Astrocyte of the cerebellum (primary cell): ENCODE results near the gene TEK.
A peak's percentile ranks its signal among the peaks of the same experiment; 100 is the strongest.

Experiments
- DNase-seq: peaks from one replicate; pipeline ENCODE4 v3.0.0-alpha.2; 2011; ENCODE audit warnings: low read depth
- H3K4me3 ChIP-seq: 2 replicates; pipeline ENCODE4 v1.5.1; 2011; ENCODE audit warnings: mild to moderate bottlenecking, low read depth, low read length, moderate library complexity
- in situ Hi-C: cut with HindIII; loops from 2 replicates; pipeline ENCODE4 v1.10.0; 2017; ENCODE audit warnings: low sequenced_read_pairs
- TF ChIP-seq, protein P1 (sequence below): IDR thresholded peaks from 2 replicates; pipeline ENCODE4 v1.5.1; 2012; ENCODE audit warnings: low read length, low read depth, moderate library complexity, mild to moderate bottlenecking; ENCODE audit errors: missing control alignments

Gene TEK

GRCh38 chr9:27133817-27134216 is 24.8 kb downstream of the TEK start:
- in situ Hi-C loops = no loop called here
- no peak for DNase-seq
- H3K4me3 ChIP-seq = no peak overlapping the region
- TF ChIP-seq, protein P1, sequence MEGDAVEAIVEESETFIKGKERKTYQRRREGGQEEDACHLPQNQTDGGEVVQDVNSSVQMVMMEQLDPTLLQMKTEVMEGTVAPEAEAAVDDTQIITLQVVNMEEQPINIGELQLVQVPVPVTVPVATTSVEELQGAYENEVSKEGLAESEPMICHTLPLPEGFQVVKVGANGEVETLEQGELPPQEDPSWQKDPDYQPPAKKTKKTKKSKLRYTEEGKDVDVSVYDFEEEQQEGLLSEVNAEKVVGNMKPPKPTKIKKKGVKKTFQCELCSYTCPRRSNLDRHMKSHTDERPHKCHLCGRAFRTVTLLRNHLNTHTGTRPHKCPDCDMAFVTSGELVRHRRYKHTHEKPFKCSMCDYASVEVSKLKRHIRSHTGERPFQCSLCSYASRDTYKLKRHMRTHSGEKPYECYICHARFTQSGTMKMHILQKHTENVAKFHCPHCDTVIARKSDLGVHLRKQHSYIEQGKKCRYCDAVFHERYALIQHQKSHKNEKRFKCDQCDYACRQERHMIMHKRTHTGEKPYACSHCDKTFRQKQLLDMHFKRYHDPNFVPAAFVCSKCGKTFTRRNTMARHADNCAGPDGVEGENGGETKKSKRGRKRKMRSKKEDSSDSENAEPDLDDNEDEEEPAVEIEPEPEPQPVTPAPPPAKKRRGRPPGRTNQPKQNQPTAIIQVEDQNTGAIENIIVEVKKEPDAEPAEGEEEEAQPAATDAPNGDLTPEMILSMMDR = no peak

DNA sequence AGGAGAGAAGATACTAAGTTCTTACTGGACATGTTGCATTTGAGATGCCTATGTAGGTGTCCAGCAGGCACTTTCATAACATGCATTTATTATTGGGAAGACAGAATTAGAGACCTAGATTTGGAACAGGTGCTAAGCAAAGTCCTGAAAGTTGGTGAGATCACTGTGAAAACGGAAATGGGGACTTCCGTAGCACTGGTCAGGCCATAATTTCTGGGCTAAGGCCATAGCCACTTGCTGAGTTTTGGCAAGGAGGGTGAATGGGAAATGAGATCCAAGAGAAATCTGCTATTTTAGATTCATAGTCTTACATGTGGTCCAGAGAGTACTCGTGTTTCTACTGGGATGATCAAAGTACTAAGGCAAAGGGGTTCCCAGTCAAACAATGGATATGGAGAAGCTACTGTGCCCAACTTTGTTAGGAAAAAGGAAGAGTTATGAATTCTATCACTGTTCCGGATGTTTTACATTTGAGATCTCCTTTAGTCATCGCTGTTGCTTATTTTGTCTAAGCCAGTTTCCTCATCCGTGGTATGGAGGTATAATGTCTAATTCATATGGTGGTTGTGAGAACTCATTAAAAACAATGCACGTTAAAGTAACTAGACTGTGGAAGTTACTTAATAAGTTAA is 33.4 kb downstream of the TEK start:
- no peak overlapping the region for H3K4me3 ChIP-seq
- no peak for DNase-seq
- in situ Hi-C loops = no loop called here
- TF ChIP-seq, protein P1 = no peak

DNA sequence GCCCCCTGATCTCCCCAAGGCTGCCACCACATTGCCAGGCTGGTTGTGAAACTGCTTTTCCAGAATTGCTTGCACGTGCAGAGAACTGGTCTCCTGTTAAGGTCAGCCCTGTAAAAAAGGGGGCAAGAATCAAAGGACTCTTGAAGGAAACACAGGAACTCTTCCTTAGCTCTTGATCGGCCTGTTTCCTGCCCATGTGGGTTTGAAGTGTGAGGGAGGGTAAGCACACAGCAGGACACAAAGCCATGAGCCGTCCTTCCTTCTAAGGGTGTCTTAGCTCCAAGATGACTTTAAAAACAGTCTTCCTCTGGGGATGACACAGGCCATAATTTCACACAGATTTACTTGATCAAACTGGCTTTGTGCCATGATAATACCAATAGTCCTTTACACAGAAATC is 36.1 kb downstream of the TEK start:
- TF ChIP-seq, protein P1 = no peak
- H3K4me3 ChIP-seq = no peak overlapping the region
- in situ Hi-C loops = no loop called here
- DNase-seq = no peak

DNA sequence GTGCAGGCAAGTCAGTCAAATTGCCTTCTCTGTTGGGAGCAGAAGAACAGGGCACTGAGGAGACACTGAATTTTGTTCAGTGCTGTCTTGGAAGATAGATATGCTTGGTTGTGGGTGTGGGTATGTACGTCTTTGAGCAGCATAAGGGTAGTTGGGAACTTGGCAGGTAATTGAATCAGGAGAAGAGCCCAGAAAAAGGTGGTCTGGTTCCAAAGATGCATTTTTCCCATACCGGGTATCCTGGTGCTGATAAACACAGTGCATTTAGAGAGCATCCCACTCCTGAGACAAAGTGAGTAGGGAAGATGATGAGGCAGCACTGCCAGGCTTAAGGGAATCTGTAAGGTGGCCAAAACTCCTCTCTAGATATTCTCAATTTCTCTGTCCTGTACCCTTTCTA is 40.6 kb downstream of the TEK start:
- TF ChIP-seq, protein P1 = no peak
- in situ Hi-C loops = no loop called here
- H3K4me3 ChIP-seq = no peak overlapping the region
- no peak for DNase-seq

GRCh38 chr9:27150746-27151406 is 41.9 kb downstream of the TEK start:
- in situ Hi-C loops = no loop called here
- TF ChIP-seq, protein P1 = no peak

GRCh38 chr9:27151693-27152404 is 42.8 kb downstream of the TEK start:
- no peak overlapping the region for H3K4me3 ChIP-seq
- in situ Hi-C loops = no loop called here
- peak; percentile 68 for DNase-seq

More at GRCh38 chr9:27150746-27151406, 41.9 kb downstream of the TEK start:
- H3K4me3 ChIP-seq = no peak overlapping the region
- no peak for DNase-seq

More at GRCh38 chr9:27151693-27152404, 42.8 kb downstream of the TEK start:
- TF ChIP-seq, protein P1 = no peak
